ENCODE results near the gene C4orf50.

Gene C4orf50

DNA sequence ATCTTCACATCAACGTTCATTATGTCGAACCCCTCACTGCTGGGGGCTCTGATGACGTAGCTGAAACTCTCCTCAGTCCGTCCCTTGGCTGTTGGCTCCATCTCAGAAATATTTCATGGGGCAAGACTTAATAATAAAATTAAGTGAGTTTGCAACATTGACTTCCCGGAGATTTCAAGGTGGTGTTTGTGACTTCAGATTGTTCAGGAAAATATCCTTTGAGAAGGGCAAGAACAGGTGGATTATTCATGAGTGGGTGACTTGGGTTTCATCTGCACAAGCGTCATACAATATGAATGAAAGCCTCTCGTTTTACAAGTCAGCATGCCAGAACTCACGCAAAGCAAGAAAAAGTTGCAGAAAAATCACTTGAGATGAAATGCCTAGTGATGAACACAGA, at the start of gene C4orf50:
Gene C4orf50, minus strand, starts transcription at position 101 of the 400 bp plus-strand sequence.
- DNase-seq (ENCODE audit: low spot score) = no peak

DNA sequence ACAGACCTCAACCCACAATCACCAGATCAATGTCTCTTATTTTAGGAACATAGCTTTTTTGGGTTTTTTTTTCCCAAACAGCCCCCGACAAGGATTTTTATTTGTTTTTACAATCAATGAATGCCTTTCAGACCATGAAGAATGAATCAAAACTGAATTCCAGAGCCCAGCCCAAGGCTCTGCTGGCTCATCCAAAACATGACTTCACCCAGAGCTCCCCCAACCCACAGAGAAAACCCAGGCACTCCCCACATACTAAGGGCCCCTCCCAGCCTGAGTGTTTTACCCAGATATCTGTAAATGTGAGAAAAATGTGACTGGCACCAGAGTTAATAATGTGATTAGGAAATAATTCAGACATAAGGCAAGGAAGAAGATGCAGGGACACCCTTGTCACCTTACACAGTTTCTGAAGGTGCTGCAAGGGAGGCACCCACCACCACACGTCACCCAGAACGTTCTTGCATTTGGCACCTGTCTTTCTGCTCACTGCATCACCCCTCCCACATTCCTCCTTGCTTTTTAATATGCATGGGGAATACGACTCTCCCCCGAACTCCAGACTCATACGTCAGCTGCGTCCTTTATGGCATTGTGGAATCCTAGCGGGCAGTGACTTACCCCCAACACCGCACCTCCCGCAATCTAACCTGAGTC, 47.8 kb upstream of the C4orf50 start:
- DNase-seq (ENCODE audit: low spot score) = no peak

DNA sequence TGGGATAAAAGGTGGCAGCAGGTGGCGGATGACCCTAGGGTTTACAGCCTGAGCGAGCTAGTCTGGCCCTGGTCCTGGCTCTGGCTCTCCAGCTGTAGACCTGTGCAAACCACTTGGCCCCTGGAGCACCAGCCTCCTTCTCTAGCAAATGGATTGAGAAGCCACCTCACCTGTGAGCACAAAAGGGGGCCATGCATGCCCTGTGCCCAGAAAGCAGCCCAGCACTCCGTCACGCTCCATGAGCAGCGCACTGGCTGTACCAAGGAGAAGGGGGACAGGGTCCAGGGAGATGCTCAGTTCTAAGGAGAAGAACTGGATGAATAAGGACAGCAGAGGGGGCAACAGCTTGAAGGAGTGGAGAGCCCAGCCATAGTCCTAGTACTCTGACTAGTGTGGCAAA, 46.9 kb upstream of the C4orf50 start:
- DNase-seq (ENCODE audit: low spot score) = no peak

DNA sequence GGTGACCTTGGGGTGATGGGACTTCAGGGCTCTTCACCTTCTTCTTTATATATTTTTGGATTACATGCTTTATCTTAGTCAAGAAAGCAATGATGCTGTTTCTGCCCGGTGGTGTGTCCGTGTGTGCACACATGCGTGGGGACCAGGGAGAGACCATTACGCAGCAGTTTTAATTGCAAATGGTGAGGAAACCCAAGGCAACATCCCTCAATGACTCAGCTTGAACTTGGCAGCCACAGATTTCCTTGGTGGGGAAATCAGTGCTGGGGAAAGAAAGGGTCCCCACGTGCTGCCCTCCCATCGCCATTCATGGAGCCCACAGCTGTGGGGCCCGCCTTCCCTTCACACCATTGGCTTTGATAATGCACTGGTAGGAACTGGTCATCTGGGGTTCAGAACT, 46.2 kb upstream of the C4orf50 start:
- DNase-seq (ENCODE audit: low spot score) = no peak

DNA sequence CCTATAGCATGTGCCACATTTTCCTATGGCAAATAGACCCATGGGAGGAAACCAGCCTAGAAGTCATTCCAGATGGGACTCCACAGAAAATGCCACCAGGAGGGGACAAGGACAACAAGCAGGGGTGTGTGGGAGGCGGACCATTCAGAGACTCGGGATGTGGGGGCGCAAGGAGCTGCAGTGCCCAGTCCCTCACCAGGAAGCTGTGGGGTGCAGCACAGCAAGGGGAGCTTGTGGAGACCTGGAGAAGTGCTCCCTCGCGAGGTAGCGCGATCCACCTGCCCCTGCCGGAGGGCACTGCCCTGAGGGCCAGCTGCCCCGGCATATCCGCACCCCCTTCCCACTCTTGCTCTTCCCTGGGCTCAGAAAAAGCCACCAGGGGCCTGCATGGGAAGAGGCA, 45.5 kb upstream of the C4orf50 start:
- no peak for DNase-seq (ENCODE audit: low spot score)

DNA sequence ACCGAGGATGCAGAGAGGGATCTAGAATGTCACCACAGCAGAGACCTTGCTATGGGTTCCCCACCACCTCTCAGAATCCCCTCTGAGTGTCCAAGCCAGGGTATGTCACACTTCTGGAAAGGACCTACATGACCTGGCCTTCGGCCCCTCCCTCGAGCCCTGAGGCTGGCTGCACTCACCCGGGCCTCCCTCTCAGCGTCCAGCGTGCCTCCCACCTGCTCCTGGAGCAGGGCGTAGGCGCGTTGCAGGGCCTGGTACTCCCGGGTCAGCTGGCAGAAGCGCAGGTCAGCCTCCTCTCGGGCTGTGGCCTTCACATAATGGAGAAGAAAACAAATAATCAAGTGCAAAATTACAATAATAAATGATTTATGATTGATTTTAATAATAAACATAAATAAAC, 43.9 kb upstream of the C4orf50 start:
- DNase-seq (ENCODE audit: low spot score) = no peak

DNA sequence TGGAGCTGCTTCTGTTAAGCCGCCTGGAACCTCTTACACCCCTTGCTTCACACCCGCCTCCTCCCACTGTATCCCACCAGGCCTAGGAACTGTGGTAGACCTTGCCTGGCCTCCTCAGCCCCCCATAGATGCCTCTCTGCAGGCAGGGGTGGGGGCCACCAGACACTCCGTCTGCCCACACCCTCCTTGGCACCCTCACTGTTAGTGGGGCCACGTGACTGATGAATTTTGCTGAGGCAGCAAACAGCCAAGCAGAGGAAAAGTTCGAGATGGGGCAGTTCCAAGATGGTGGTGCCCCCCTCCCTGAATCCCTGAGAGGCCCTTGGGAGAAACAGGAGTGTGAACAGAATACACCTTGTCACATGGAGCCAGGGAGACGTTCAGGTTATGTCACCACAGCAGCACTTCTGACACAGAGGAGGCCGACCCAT, 41.2 kb upstream of the C4orf50 start:
- DNase-seq (ENCODE audit: low spot score) = no peak

DNA sequence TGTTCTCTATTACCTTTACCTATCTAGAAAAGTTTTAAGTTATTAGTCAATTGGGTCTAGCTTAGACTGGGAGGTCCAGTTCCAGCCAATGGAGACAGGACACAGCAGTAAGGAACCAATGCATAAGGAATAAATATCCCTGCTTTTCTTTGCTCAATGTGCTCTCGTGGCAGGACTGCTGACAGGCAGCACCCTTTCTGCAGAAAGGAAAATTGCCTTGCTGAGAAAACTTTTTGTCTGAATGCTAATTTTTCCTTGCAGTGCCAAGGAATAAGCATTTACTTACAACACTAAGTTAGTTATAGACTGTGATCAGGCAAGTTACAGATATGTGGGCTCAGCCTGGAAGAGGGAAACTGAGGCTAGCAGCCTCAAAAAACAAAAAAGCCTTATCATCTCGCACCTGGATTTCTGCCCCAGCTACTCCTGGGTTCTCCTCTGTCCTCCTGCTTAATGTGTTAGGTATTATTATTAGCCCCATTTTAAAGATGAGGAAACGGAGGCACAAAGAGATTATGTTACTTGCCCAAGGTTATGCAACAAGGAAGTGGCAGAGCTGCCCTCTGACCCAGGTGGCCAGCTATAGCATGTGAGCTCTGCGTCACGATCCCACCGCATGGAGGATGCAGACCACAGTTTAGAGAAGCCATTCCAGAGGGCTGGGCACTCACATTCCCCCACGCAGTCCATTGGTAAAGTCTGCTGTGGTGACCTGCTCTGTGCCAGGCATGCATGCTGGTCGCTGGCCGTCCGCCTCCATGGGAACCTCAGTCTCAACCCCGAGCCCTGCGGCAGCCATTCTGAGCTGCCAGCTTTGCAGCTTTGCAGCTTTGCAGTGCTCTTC, 40.5 kb upstream of the C4orf50 start:
- no peak for DNase-seq (ENCODE audit: low spot score)

DNA sequence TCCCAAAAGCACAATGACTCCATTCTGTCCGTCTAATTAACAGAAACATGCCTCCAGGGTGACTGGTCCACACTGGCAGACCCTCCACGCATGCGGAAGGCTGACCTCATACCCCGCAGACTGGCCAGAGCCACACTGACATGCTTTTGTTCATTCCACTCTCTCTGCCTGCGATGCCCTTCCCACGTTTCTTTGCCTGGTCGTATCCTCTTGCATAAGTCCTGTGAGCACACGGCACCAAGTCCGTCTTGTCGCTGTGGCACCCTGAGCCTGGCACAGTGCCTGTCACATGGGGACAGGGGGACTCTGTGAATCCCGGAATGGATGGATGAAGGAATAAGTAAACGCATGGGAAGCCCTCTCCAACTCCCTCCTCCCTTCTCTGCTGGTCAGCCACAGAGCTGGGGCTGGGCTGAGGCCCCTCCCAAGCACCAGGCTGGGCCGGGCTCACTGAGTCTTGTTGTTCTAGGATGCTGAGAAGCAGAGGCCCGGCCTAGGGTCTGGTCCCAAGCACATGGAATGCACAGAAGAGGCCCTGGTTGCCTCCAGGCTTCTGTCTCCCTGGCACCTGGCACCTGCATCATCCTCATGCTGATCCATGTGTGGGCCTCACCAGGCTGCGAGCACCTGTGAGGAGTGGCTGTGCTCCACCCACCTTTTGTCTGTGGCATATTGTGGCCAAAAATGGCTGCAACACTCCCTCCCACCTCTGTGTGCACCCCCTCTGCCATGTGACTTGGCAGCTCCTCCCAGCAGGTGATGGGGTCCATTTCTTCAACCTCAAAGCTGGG, 38.9 kb upstream of the C4orf50 start:
- no peak for DNase-seq (ENCODE audit: low spot score)

DNA sequence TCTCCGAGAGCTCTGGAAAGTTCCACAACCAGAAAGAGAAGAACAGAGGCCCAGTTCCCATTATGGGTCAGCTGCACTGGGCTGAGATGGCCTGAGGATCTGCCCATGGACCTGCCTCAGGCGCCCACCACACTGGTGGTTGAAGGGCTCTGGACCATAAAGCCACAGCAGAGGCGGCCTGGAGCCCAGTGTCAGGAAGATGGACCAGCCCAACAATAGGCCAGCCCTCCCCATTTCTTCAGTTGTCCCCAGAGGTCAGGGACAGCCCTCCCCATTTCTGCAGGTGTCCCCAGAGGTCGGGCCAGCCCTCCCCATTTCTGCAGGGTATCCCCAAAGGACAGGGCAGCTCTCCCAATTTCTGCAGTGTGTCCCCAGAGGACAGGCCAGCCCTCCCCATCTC, 37.2 kb upstream of the C4orf50 start:
- DNase-seq (ENCODE audit: low spot score) = no peak

DNA sequence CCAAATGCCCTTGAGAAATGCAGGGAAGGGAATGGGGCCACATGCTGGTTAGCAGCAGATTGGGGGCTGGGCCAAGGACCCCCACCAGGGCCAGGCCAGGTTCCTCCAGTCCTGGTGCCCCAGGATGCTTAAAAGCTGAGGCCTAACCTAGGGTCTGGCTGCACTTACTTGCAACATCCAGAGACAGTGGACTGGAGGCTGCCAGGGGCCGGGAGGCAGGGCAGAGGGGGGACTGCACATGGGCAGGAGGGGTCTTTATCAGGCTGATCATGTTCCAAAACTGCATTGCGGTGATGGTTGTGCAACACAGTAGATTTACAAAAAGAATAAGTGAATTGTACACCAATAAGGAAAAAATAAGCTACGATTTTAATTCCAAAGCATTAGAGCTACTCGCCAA, 36.8 kb upstream of the C4orf50 start:
- DNase-seq (ENCODE audit: low spot score) = no peak

DNA sequence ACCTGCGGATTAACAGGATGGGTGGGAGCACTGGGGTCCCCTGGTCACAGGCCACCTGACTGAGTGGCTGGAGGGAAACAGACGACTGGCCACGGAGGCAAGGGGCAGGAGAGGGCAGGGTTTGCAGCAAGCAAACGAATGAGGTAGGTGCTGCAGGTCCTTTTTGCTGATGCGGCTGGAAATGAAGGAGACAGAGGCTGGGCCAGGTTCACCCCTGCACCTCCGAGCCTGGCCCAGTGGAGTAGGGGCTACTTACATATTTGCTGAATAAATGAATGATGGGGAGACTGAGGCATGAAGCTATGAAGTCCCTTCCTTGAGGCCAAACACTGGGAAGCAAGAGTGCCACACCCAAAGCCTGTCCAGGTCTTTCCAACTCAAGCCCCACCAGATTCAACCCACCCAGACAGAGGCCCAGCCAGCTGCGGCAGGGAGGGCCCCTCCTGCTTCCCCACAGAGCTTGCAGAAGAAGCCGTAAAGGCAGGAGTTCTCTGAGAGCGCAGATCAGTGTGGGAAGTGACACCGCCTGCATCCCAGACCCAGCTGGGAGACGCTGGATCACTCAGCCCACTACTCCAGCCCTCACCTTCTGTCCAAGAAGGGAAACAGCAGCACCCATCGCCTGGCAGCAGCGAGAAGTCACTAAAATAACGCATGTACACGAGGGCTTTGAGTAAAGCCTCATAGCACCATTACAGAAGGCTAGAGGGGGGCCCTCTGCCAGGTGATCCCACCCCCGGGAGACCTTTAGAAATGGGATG, 36.1 kb upstream of the C4orf50 start:
- DNase-seq (ENCODE audit: low spot score) = no peak

DNA sequence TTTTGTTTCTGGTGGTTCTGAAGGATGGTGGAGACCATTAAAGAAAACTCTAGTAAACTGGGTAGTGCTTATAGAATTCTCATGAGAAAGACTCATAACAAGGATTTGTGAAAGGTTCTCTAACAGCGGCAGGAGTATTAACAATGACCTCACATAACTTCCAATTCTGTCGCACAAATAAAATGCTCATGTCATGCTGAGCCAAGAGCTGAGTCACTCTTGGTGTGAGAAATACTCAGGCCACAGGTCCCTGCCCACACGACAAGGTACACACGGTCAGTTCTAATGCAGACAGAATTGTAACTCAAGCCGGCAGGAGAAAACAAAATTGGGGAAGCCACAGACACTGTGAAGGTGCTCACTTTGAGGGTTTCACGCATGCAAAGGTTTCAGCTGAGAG, 34.4 kb upstream of the C4orf50 start:
- DNase-seq (ENCODE audit: low spot score) = no peak

DNA sequence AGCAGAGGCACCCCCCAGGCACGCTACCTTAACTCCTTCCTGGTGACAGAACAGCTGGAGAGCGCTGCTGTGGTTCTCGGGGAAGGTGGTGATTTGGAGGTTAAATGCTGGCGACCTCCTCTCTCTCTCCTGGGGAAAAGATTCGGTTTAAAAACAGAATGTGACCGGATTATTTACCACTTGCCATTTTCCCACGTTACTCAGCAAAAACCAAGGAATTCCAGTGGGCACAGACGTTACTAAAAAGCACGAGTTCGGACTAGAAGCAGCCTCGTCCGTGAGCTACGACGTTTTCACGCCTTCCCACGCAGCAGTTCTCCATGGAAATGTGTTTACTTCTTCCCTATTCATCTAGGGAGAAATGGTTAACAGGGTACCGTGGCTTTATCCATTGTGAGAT, 32.3 kb upstream of the C4orf50 start:
- DNase-seq (ENCODE audit: low spot score) = no peak

DNA sequence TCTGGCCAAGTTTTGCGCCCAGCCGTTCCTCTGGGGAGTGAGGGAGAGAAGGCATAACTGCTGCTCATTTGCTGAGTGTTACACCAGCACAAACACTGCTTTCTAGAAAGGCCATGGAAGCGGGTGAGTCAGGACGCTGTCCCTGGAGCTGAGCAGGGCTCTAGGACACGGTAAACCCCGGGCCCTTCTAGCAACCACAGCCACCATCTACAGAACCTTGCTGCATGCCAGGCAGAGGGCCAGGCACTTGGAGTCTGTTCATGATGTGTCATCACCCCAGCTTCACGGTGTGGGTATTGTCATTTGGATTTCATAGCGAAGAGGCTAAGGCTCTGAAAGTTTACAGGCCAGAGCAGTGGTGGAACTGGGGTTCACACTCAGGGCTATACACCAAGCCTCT, 31.8 kb upstream of the C4orf50 start:
- DNase-seq (ENCODE audit: low spot score) = no peak

DNA sequence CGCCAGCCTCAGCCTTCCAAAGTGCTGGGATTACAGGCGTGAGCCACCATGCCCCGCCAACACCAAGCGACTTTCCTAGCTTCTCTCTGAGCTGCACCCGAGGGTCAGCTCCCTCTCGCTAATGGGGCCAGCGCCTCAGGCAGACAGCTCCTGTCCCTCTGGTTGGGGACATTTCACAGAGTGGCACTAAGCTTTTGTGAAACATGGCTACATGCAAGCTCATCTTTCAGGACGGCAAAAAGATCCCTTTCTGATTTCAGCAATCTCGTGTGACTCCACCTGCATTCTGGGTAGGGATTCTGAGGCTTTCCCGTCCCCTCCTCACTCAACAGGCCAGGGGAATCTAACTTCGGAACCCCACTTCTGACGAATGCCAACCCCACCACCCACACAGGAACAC, 31.0 kb upstream of the C4orf50 start:
- no peak for DNase-seq (ENCODE audit: low spot score)

DNA sequence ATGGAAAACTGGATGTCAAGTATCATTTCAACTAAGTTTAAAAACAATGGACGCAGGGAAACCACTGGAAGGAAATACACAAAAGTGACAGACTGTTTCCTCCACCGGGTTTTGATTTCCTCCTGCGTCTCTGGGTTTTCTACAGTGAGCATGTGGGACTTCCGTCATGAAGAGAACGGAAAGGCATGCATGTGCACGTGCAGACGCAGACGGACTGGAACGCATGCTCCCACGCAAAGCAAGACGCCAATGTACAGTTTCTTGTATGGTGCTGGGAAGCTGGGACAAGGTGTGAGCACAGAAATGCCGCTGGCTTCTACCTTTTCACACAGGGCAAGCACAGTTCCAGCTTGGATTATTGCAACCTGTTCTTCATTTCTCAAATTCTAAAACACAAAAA, 30.3 kb upstream of the C4orf50 start:
- no peak for DNase-seq (ENCODE audit: low spot score)

DNA sequence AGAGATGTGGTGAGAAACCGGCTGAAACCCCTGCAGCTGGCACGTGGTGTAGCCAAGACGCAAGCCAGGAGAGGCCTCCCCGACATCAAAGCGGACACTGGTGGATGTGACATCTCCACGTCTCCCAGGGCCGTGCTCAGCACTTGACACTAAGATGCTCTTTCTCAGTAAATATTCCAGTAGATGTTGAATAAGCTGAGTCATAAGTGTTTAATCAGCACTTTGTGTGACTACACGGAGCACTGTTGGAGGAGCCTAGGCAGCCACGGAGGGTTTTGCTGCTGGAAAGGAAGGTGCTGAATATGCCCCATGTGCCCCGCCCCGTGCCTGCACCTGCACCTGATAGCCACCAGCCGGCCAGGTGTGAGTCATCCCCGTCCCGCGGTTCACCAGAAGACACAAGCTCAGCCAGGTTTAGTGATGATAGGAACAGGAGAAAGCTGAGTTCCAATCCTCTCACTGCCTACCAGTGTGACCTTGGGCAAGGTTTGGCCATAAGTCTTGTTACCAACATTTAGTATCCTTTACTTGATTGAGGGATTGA, 29.0 kb upstream of the C4orf50 start:
- no peak for DNase-seq (ENCODE audit: low spot score)

DNA sequence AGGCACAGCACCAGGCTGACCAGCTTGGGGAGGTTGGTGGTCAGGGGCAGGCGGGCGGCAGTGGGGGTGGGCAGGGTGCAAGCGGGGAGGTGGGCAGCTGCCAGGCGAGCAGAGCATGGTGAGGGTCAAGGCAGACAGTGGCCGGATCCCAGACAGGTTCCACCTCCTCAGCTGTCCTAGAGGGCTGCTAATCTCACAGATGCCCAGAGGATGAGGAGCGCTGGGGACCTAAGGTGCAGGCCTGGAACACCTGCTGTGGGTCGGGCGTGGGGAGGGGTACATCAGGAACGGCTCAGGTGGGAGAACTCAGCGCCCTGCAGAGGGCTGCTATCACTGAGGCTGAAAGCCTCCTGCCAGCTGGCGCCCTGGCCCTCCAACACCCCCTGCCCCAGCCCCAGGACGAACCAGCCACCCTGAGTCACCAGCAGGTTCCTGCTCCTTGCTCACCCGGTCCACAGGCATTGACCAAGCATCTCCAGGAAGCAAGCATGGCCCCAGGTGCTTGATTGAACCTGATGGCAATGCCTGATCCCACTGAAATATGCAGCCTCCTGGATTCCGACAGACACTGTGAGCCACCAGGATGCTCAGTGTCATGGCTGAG, 28.4 kb upstream of the C4orf50 start:
- no peak for DNase-seq (ENCODE audit: low spot score)

DNA sequence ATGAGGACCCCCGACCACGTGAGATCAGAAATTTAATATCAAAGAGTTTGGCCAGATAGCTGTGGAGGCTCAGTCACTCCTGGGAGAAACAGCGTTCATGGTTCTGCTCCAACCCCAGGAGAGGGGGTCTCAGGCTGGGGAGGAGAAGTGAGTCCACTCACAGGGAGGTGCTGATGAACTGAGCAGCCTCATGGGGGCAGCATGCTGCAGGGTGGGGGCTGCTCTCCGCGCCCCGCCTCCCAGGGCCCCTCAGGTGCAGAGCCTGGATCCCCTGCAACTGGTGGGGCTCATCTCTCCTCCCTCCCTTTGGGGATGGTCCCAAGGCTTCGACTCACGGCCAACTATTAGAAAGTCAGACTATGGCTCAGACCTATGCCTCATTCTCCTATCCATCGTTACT, 26.6 kb upstream of the C4orf50 start:
- DNase-seq (ENCODE audit: low spot score) = no peak

DNA sequence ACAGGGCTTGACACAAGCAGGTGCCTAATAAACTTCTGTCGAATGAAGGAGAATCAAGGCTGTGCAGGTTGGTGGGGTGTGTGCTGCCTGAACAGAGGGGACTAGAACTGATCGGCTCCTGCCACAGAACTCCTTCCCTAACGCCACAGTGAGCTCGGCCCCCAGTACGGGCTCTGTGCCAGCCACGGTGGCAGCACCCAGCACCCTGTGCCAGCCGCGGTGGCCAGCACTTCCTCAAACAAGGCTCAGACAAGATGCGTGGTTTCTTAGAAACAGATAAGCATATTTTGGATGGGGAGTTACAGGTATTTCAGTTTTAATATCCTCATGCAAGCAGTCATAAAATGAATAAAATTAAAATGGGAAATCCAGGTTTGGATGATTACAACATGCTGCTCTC, 26.0 kb upstream of the C4orf50 start:
- no peak for DNase-seq (ENCODE audit: low spot score)

DNA sequence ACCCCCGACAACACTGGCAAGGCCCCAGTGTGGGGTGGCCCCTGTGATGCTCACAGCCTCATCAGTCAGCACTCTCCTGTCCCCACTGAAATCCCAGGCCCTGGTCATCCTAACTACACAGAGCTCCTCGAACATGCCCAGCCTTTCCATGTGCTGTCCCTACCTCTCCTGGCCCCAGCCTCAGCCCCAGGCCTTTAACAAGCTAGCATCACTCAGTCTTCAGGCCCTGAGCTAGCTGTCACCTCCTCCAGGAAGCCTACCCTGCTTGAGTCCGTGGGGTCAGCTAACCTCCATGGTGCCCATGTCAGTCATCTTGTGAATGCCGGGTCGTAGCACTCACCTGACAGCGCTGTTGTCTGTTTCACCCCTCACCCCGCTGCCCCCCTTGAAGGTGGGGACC, 25.6 kb upstream of the C4orf50 start:
- DNase-seq (ENCODE audit: low spot score) = no peak
